Panc1 (cell line): ENCODE measurements around the gene CABLES2. TPM values are rescaled to one million over a fixed set of nuclear protein-coding genes. Genes with fewer than 3 reads are reported as not detected.

Experiments used
- ATAC-seq: fragments of 200-7000 bp; cut with Tn5 transposase; 2 replicates; pipeline ENCODE4 v1.9.1; 2020; ENCODE audit warnings: mild to moderate bottlenecking, moderate library complexity
- BruUV-seq: library from RNA; stranded (reverse); fragments of 400-500 nt; replicated peaks from 2 replicates; lab custom pipeline; 2021; lab: Mats Ljungman, UMichigan
- CTCF ChIA-PET: fragments of 300-600 bp; sonication (Branson Sonifier 250); formaldehyde crosslinking; loops from one replicate; lab custom pipeline; 2022; ENCODE audit warnings: antibody characterized with exemption; lab: Charles Lee
- POLR2A ChIA-PET: fragments of 300-600 bp; sonication (Branson Sonifier 250); formaldehyde crosslinking; loops from one replicate; lab custom pipeline; 2022; ENCODE audit warnings: antibody characterized with exemption; lab: Charles Lee
- DNase-seq: peaks from one replicate; pipeline ENCODE4 v3.0.0-alpha.2; 2010; ENCODE audit warnings: low read depth, low spot score
- H3K27ac ChIP-seq: 2 replicates; pipeline ENCODE4 v1.5.1; 2011; ENCODE audit warnings: mild to moderate bottlenecking, low read length, inconsistent platforms
- H3K27me3 ChIP-seq: fragments of 200-500 bp; sonication (Bioruptor generic); 2 replicates; pipeline ENCODE4 v1.6.0; 2014; ENCODE audit warnings: low read length, inconsistent platforms; ENCODE audit not compliant: control insufficient read depth, insufficient read depth
- H3K36me3 ChIP-seq: fragments of 200-500 bp; sonication (Bioruptor generic); 2 replicates; pipeline ENCODE4 v1.5.1; 2014; ENCODE audit warnings: inconsistent platforms, mild to moderate bottlenecking, low read length, moderate library complexity; ENCODE audit not compliant: control insufficient read depth, insufficient read depth
- H3K4me1 ChIP-seq: 2 replicates; pipeline ENCODE4 v1.5.1; 2011; ENCODE audit warnings: inconsistent platforms, mild to moderate bottlenecking, low read length, moderate library complexity; ENCODE audit not compliant: control insufficient read depth, insufficient read depth
- H3K4me3 ChIP-seq, 2 experiments: 2 replicates each; pipeline ENCODE4 v1.5.1; 2011 to 2012; ENCODE audit warnings: low read depth in 2 of 2, low read length in 2 of 2, mild to moderate bottlenecking in 2 of 2, inconsistent platforms in 1 of 2, moderate library complexity in 1 of 2
- H3K9me3 ChIP-seq: fragments of 200-500 bp; sonication (Bioruptor generic); 2 replicates; pipeline ENCODE4 v1.5.1; 2014; ENCODE audit warnings: low read depth, mild to moderate bottlenecking, inconsistent platforms, low read length, moderate library complexity; ENCODE audit not compliant: control insufficient read depth, insufficient read depth
- POLR2AphosphoS5 ChIP-seq: IDR thresholded peaks from 2 replicates; pipeline ENCODE4 v1.6.1; 2012; ENCODE audit warnings: mild to moderate bottlenecking, low read depth, low read length, moderate library complexity
- SIN3A ChIP-seq: IDR thresholded peaks from 2 replicates; pipeline ENCODE4 v1.6.1; 2012; ENCODE audit warnings: low read depth, mild to moderate bottlenecking, low read length, moderate library complexity, borderline replicate concordance; ENCODE audit not compliant: insufficient read depth
- TCF7L2 ChIP-seq: IDR thresholded peaks from 2 replicates; pipeline ENCODE4 v1.6.1; 2011; ENCODE audit warnings: mild to moderate bottlenecking, low read depth, low read length, inconsistent platforms
- in situ Hi-C: cut with HindIII; loops from 2 replicates; pipeline ENCODE4 v1.10.0; 2016; ENCODE audit warnings: low sequenced_read_pairs, low pct_unique_long_range_greater_than_20kb
- intact Hi-C: fragments of 100-400 bp; cut with micrococcal nuclease; formaldehyde crosslinking; loops from one replicate; pipeline ENCODE4 v1.10.0; 2022; ENCODE audit not compliant: unreplicated experiment
- total RNA-seq: library from RNA; stranded (reverse); gene quantifications from one replicate; pipeline ENCODE4 v1.2.1, GENCODE V29; 2021; ENCODE audit not compliant: unreplicated experiment
- TF ChIP-seq, protein P1 (sequence below): fragments of 450-650 bp; IDR thresholded peaks from 2 replicates; pipeline ENCODE4 v1.5.1; 2017; ENCODE audit warnings: mild to moderate bottlenecking
- TF ChIP-seq, protein P2 (sequence below), 2 experiments: IDR thresholded peaks; 2 replicates each; pipeline ENCODE4 v1.6.1; 2011 to 2012; ENCODE audit warnings: low read depth in 2 of 2, control low read depth in 1 of 2, low read length in 1 of 2, mild to moderate bottlenecking in 1 of 2, moderate library complexity in 1 of 2; ENCODE audit not compliant: insufficient read depth in 1 of 2

The CABLES2 gene
- total RNA-seq, 1 experiment from 2014 or later = 9.8 TPM

- in situ Hi-C loops = no loop called here
- Histone ChIP-seq H3K36me3 (no peaks in the 10 kb centered on the region), H3K27ac (no peak overlapping the region), H3K4me3 (no peak overlapping the region), H3K27me3 (no peaks in the 10 kb centered on the region), H3K4me1 (peaks cover 26% of the 10 kb centered on the region), H3K9me3 (no peaks in the 10 kb centered on the region)
- DNase-seq (no peak), ATAC-seq (no peak)
- intact Hi-C loops = no loop called here
- TF ChIP-seq POLR2AphosphoS5 (no peak), TCF7L2 (no peak), SIN3A (no peak)
- TF ChIP-seq, protein P1, sequence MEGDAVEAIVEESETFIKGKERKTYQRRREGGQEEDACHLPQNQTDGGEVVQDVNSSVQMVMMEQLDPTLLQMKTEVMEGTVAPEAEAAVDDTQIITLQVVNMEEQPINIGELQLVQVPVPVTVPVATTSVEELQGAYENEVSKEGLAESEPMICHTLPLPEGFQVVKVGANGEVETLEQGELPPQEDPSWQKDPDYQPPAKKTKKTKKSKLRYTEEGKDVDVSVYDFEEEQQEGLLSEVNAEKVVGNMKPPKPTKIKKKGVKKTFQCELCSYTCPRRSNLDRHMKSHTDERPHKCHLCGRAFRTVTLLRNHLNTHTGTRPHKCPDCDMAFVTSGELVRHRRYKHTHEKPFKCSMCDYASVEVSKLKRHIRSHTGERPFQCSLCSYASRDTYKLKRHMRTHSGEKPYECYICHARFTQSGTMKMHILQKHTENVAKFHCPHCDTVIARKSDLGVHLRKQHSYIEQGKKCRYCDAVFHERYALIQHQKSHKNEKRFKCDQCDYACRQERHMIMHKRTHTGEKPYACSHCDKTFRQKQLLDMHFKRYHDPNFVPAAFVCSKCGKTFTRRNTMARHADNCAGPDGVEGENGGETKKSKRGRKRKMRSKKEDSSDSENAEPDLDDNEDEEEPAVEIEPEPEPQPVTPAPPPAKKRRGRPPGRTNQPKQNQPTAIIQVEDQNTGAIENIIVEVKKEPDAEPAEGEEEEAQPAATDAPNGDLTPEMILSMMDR = no peak
- TF ChIP-seq, protein P2, sequence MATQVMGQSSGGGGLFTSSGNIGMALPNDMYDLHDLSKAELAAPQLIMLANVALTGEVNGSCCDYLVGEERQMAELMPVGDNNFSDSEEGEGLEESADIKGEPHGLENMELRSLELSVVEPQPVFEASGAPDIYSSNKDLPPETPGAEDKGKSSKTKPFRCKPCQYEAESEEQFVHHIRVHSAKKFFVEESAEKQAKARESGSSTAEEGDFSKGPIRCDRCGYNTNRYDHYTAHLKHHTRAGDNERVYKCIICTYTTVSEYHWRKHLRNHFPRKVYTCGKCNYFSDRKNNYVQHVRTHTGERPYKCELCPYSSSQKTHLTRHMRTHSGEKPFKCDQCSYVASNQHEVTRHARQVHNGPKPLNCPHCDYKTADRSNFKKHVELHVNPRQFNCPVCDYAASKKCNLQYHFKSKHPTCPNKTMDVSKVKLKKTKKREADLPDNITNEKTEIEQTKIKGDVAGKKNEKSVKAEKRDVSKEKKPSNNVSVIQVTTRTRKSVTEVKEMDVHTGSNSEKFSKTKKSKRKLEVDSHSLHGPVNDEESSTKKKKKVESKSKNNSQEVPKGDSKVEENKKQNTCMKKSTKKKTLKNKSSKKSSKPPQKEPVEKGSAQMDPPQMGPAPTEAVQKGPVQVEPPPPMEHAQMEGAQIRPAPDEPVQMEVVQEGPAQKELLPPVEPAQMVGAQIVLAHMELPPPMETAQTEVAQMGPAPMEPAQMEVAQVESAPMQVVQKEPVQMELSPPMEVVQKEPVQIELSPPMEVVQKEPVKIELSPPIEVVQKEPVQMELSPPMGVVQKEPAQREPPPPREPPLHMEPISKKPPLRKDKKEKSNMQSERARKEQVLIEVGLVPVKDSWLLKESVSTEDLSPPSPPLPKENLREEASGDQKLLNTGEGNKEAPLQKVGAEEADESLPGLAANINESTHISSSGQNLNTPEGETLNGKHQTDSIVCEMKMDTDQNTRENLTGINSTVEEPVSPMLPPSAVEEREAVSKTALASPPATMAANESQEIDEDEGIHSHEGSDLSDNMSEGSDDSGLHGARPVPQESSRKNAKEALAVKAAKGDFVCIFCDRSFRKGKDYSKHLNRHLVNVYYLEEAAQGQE (IDR thresholded peaks at IDR 0.05; ENCODE audit: insufficient read depth in 1 of 2, low read depth in 2 of 2, low read length in 1 of 2) = no peak
- POLR2A ChIA-PET = no interaction called here
- BruUV-seq = no TSS peak
- CTCF ChIA-PET = interaction anchor here (0.5 to 1.3 kb wide), 8 partner anchors 10 to 436 kb away, joined by 3 to 5 read pairs (median 3); no protein-coding TSS in a partner anchor
Measured at GRCh38 chr20:62409086-62409853, 2.2 kb upstream of the CABLES2 start.

DNA sequence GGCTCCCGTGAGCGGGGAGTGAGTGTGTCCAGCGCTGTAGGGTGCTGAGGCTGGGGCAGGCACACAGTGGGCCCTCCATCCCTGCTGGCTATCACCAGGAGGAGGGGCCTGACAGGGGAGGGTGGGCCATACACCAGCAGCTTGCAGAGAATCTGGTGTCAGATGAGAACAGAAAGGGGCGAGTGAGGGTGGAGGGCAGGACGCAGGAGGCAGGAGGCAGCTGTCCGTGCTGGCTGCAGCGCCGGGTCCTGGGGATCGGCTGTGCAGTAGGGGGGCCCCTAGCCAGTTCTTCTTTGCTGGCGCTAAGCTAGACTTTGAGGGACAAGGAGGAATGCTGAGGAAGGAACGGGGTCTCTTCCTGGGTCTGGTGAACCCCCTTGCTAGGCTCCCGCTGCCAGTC is 1.6 kb upstream of the CABLES2 start:
- no peak for ATAC-seq
- TF ChIP-seq, protein P1 = no peak
- TF ChIP-seq TCF7L2 (no peak), SIN3A (no peak), POLR2AphosphoS5 (no peak)
- TF ChIP-seq, protein P2 (IDR thresholded peaks at IDR 0.05; ENCODE audit: insufficient read depth in 1 of 2, low read depth in 2 of 2, low read length in 1 of 2) = no peak
- no TSS peak for BruUV-seq
- DNase-seq = no peak
- Histone ChIP-seq H3K36me3 (no peaks in the 10 kb centered on the region), H3K4me1 (peaks cover 26% of the 10 kb centered on the region), H3K27me3 (no peaks in the 10 kb centered on the region), H3K4me3 (no peak overlapping the region), H3K9me3 (no peaks in the 10 kb centered on the region), H3K27ac (no peak overlapping the region)
- in situ Hi-C loops (no loop called here), intact Hi-C loops (no loop called here)
- ChIA-PET CTCF (interaction anchor here (0.6 kb wide), 1 partner anchor 18 kb away, joined by 3 read pairs; no protein-coding TSS in a partner anchor), POLR2A (no interaction called here)
